Activated T-cell treated with anti-CD3 and anti-CD28 coated beads, Interleukin-2, amount 50 U/mL, for 1 hour (primary cell): ENCODE data around the gene LRRC8A.
"Not testable (repeated sequence)": the region's sequence is repeated elsewhere in the genome, so short reads cannot be mapped to it uniquely, and the experiment has no call there.

Source experiments
- DNase-seq: peaks from one replicate; pipeline ENCODE4 v3.0.0-alpha.2; 2020

The LRRC8A gene

GRCh38 chr9:128870128-128870940 is 11.6 kb upstream of the LRRC8A start:
- no peak for DNase-seq

GRCh38 chr9:128870941-128871265 is 11.0 kb upstream of the LRRC8A start:
- DNase-seq = not testable (repeated sequence)

- no peak for DNase-seq
These were observed 4.1 kb upstream of the LRRC8A start for GRCh38 chr9:128877852-128878251.

- no peak for DNase-seq
These were observed 1.0 kb downstream of the LRRC8A start for GRCh38 chr9:128882677-128883603.

- no peak for DNase-seq
These were observed 2.2 kb downstream of the LRRC8A start for GRCh38 chr9:128884164-128884563.

GRCh38 chr9:128885376-128885775 is 3.4 kb downstream of the LRRC8A start:
- no peak for DNase-seq

- no peak for DNase-seq
These were observed 3.9 kb downstream of the LRRC8A start for GRCh38 chr9:128885798-128886197.

- DNase-seq = no peak
These were observed 4.4 kb downstream of the LRRC8A start for GRCh38 chr9:128886211-128886891.

- DNase-seq = no peak
These were observed 5.1 kb downstream of the LRRC8A start for GRCh38 chr9:128887049-128887448.

- no peak for DNase-seq
These were observed 6.0 kb downstream of the LRRC8A start for GRCh38 chr9:128887914-128888350.

GRCh38 chr9:128891321-128892220 is 9.6 kb downstream of the LRRC8A start:
- no peak for DNase-seq

GRCh38 chr9:128892221-128892921 is 10.4 kb downstream of the LRRC8A start:
- no peak for DNase-seq

- no peak for DNase-seq
These were observed 11.4 kb downstream of the LRRC8A start for GRCh38 chr9:128893354-128893753.

- no peak for DNase-seq
These were observed 12.8 kb downstream of the LRRC8A start for GRCh38 chr9:128894764-128895163.

- DNase-seq = no peak
These were observed 13.6 kb downstream of the LRRC8A start for GRCh38 chr9:128895556-128895955.

- DNase-seq = no peak
These were observed 16.4 kb downstream of the LRRC8A start for GRCh38 chr9:128898382-128898781.

- no peak for DNase-seq
These were observed 17.1 kb downstream of the LRRC8A start for GRCh38 chr9:128898845-128899565.

GRCh38 chr9:128899566-128900322 is 17.8 kb downstream of the LRRC8A start:
- no peak for DNase-seq

- DNase-seq = no peak
These were observed 19.4 kb downstream of the LRRC8A start for GRCh38 chr9:128901379-128901778.

- DNase-seq = no peak
These were observed 19.9 kb downstream of the LRRC8A start for GRCh38 chr9:128901822-128902221.
